Ovary (tissue), 3 donors: ENCODE data around the gene MCTP2.

Source experiments
- EP300 ChIP-seq: sonication (generic); formaldehyde crosslinking; IDR thresholded peaks from one replicate; pipeline ENCODE4 v1.6.1; 2017; ENCODE audit warnings: antibody characterized with exemption
- POLR2A ChIP-seq: fragments of 450-650 bp; IDR thresholded peaks from one replicate; pipeline ENCODE4 v1.6.1; 2017; ENCODE audit warnings: antibody characterized with exemption, mild to moderate bottlenecking, moderate library complexity
- TF ChIP-seq, protein P1 (sequence below), 3 donors: fragments of 450-650 bp in 2 of 3; fragments of 200-600 bp in 1 of 3; IDR thresholded peaks; one replicate each; pipeline versions ENCODE4 v1.5.1 to v1.8.0; 2016 to 2022; ENCODE audit warnings: antibody characterized with exemption in 3 of 3, mild to moderate bottlenecking in 1 of 3
- donor health status: DM: no; HTN: no; CAD: no.

DNA sequence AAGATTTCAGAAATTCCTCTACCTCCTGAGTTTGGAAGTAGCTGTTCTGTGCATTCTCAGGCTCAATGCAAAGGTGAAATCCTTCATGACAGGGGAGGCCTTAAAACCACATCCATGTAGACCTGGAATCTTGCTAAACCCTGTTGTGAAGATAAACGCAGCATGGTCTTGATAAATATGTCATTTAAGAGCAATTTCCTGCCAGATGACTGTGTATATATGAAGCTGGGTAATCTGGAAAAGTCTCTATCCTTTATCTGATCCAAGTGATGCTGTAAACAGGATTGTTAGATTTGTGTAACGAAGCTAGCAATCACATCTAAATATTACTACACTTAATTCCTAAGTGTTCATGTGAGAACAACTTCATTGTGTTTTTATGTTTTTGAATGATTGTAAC, 9.1 kb downstream of the MCTP2 start:
- TF ChIP-seq, protein P1, sequence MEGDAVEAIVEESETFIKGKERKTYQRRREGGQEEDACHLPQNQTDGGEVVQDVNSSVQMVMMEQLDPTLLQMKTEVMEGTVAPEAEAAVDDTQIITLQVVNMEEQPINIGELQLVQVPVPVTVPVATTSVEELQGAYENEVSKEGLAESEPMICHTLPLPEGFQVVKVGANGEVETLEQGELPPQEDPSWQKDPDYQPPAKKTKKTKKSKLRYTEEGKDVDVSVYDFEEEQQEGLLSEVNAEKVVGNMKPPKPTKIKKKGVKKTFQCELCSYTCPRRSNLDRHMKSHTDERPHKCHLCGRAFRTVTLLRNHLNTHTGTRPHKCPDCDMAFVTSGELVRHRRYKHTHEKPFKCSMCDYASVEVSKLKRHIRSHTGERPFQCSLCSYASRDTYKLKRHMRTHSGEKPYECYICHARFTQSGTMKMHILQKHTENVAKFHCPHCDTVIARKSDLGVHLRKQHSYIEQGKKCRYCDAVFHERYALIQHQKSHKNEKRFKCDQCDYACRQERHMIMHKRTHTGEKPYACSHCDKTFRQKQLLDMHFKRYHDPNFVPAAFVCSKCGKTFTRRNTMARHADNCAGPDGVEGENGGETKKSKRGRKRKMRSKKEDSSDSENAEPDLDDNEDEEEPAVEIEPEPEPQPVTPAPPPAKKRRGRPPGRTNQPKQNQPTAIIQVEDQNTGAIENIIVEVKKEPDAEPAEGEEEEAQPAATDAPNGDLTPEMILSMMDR (IDR thresholded peaks at IDR 0.05), result no peak
- TF ChIP-seq POLR2A (no peak), EP300 (no peak)
